HG02970 (cell line): ENCODE data around the gene SP100.
"Not testable (repeated sequence)": the region's sequence is repeated elsewhere in the genome, so short reads cannot be mapped to it uniquely, and the experiment has no call there.

ENCODE experiments used
- ATAC-seq: cut with Tn5 transposase; IDR thresholded peaks from one replicate; pipeline ENCODE4 v1.9.1; 2021; ENCODE audit warnings: mild to moderate bottlenecking, moderate library complexity, moderate number of reproducible peaks; ENCODE audit not compliant: unreplicated experiment, low FRiP score

SP100 gene

GRCh38 chr2:230418341-230419016 is 2.5 kb downstream of the SP100 start:
- ATAC-seq, result no peak

GRCh38 chr2:230419181-230419580 is 3.2 kb downstream of the SP100 start:
- ATAC-seq, result no peak

DNA sequence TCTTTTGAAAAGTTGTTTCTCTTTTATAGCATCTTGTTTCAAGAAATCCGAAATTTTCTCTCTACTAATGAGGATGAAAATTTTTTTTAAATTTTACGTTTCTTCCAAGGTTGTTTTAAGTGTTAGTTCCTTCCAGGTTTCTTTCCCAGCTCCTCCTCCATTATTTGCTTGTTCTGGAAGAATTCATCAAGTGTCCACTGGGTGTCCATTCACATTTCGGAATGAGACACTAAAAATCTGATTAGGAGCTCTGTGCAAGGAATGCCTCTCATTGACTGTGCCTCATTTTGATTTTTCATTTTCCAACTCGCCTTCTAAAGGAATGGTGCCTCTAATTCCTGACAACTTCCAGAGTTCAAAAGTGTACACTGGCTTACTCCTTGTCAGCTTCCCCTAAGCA is 6.1 kb downstream of the SP100 start:
- no peak for ATAC-seq

- no peak for ATAC-seq
These were observed 8.0 kb downstream of the SP100 start for GRCh38 chr2:230423851-230424458.

- ATAC-seq, result no peak
These were observed 9.4 kb downstream of the SP100 start for GRCh38 chr2:230425377-230425776.

DNA sequence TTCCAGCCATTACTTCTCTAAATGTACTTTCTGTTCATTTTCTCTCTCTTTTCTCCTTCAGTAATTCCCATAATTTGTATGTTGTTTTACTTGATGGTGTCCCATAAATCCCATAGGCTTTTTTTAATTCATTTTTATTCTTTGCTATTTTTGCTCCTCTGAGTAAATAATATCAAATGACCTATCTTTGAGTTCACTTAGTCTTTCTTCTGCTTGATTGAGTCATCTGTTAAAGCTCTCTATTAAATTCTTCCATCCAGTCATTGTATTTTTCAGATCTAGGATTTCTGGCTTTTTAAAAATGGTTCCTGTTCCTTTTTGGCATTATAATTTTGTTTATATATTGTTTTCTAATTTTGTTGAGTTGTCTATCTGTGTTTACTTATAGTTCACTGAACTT is 13.5 kb downstream of the SP100 start:
- ATAC-seq, result no peak

DNA sequence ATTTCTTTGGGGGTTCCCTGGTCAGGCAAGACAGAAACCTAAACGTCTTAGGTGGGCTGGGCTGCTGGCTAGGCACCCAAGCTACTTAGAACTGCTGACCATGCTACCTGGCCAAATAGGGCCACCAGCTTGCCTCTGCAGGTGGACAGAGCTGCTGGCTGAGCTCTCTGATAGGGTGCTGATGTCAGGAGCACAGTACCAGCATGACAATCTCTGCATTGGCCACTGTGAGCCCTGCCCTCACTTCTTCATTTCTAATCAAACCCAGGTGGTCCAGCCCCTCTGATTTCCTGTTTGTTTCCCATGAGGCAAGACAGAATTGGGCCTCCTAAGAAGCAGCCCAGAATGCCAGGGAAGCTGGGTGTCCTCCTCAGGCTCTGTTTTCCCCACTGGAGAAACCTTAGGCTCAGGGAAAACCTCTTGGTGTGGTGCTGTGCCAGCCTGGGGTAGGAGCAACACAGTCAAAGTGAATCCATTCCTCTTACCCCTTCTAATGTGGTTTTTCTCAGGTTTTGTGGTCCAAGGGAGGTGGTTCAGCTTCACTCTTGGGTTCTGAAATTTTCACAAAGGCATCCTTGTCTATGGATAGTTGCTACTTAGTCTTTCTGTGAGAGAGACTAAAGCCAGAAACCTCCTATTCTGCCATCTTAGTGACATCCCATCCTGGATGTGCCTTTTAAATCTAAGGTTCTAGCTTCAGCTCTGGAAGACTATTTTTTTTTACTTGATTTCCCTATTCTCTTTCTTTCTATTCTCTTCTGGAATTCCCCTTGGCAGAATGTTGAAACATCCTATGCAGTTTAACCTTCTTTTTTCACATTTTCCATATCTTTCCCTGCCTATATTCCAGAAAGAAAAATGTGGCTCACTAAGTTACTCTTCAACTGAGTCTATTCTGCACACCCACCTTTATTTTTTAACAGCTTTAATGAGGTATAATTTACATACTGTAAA is 15.2 kb downstream of the SP100 start:
- no peak for ATAC-seq

- ATAC-seq, result no peak
These were observed 18.8 kb downstream of the SP100 start for GRCh38 chr2:230434677-230435324.

DNA sequence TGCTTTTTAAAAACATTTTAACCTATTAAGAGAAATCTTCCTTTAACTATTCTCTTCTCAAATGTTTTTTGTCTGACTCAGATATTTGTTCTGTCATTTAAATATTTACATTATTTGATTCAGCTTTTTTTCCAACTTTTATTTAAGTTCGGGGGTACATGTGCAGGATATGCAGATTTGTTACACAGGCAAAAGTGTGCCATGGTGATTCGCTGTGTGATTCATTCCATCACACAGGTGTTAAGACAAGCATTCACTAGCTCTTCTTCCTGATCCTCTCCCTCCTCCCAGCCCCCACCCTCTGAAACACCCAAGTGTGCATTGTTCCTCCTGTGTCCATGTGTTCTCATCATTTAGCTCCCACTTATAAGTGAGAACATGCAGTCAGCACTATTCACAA is 19.4 kb downstream of the SP100 start:
- ATAC-seq, result no peak

GRCh38 chr2:230439121-230439520 is 23.1 kb downstream of the SP100 start:
- ATAC-seq, result not testable (repeated sequence)

GRCh38 chr2:230439590-230439989 is 23.6 kb downstream of the SP100 start:
- ATAC-seq, result no peak

DNA sequence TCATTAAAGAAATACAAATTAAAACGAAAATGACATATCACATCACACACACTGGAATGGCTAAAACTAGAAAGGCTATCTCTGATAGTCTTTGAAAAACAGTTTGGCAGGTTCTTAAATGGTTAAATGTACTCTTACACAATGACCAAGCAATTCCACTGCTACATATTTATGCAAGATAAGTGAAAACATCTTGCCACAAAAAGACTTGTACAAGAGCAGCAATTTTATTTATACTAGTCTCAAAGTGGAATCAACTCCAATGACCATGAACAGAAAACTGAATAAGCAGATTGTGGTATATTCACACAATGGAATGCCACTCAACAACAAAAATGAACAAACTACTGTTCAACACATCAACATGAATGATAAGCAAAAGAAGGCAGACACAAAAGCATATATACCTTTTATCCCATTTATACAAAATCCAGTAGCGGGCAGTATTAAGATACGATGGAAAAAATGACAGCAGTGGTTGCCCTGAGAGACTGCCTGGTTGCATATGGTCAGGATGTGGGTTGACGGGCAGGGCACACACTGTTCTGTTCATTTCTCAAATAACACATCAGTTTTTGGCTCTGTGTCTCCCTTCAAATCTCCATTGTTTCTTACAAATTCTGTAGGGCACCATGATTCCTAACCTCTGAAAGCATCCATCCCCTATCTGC is 25.4 kb downstream of the SP100 start:
- no peak for ATAC-seq

- ATAC-seq, result no peak
These were observed 27.5 kb downstream of the SP100 start for GRCh38 chr2:230443541-230443940.

DNA sequence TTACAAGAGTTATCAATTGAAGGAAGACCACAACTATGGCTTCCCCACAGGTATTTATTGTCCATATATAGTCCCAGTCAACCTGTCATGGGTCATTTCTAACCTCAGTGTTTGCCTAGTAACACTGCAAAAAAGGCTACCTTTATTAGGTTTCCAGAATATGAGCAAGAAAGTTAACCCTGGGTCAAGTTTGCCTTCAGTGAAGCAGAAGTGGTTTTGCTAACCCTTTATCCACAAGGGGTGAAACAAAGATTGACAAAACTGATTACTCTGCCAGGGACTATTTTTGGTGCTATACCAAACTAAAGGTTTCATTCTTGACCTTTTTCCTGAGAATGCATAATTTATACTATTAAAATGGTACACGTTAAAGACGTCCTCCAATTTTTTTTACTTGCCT is 28.8 kb downstream of the SP100 start:
- ATAC-seq, result no peak

GRCh38 chr2:230447036-230447435 is 31.0 kb downstream of the SP100 start:
- no peak for ATAC-seq

- peak; percentile 66 for ATAC-seq
These were observed 31.8 kb downstream of the SP100 start for GRCh38 chr2:230447455-230448451.

GRCh38 chr2:230449901-230450467 is 34.0 kb downstream of the SP100 start:
- ATAC-seq, result no peak

- ATAC-seq, result no peak
These were observed 37.0 kb downstream of the SP100 start for GRCh38 chr2:230453006-230453405.
